Colonic mucosa (tissue), 2 donors: ENCODE data around the gene CA14. TPM values are rescaled to one million over a fixed set of nuclear protein-coding genes. Genes with fewer than 3 reads are reported as not detected.

Experiments
- total RNA-seq, 2 donors: library from RNA; stranded (reverse); fragmentation: NEBNext Ultra II Directional in 1 of 2; extraction: Animal tissue kit (Norgen Biotek cat#: 25700) in 1 of 2; gene quantifications; one replicate each; pipeline ENCODE4 v1.2.1, GENCODE V29; 2021
- donor health status: DM: no; HTN: no; CAD: no.
- donor health status: DM: no; HTN: no; CAD: no.

The CA14 gene
- total RNA-seq, 2 donors from 2014 or later, result 0.22 to 0.29 TPM

Other genes starting within 250 kb of the CA14 start
- 10 to 100 TPM; 33.7 to 38.7 TPM for gene OTUD7B, start 247.0 kb upstream of the CA14 start, total RNA-seq
- 10 to 100 TPM; 30.3 to 30.6 TPM for gene VPS45, start 190.0 kb upstream of the CA14 start, total RNA-seq
- 10 to 100 TPM in 1 of 2 donors, 1 to 10 TPM in 1; 5.4 to 30.8 TPM for gene PLEKHO1, start 107.9 kb upstream of the CA14 start, total RNA-seq
- gene ANP32E, start 21.7 kb upstream of the CA14 start, total RNA-seq, result 10 to 100 TPM; 18.5 to 36.3 TPM
- 100 to 1,000 TPM; 180 to 209 TPM for gene APH1A, start 11.2 kb downstream of the CA14 start, total RNA-seq
- gene C1orf54, start 15.0 kb downstream of the CA14 start, total RNA-seq, result 1 to 10 TPM; 2.7 to 6.0 TPM
- gene CIART, start 24.8 kb downstream of the CA14 start, total RNA-seq, result 1 to 10 TPM in 1 of 2 donors, under 1 TPM in 1; 0.69 to 1.6 TPM
- gene MRPS21, start 36.1 kb downstream of the CA14 start, total RNA-seq, result 10 to 100 TPM; 42.7 to 68.6 TPM
- 10 to 100 TPM; 43.4 to 47.3 TPM for gene PRPF3, start 63.8 kb downstream of the CA14 start, total RNA-seq
- 10 to 100 TPM; 27.0 to 28.9 TPM for gene RPRD2, start 106.4 kb downstream of the CA14 start, total RNA-seq
- gene TARS2, start 229.6 kb downstream of the CA14 start, total RNA-seq, result 10 to 100 TPM; 19.1 to 30.4 TPM